HepG2 (cell line): ENCODE results near the gene PRKAB1. TPM values are rescaled to one million over a fixed set of nuclear protein-coding genes. Genes with fewer than 3 reads are reported as not detected.
A peak's percentile ranks its signal among the peaks of the same experiment; 100 is the strongest.

Experiments
- AGO2 ChIP-seq: fragments of 200-400 bp; formaldehyde crosslinking; optimal IDR thresholded peaks from 2 replicates; pipeline ENCODE3; 2017; ENCODE audit warnings: mild to moderate bottlenecking, low read depth, low read length, moderate library complexity
- ARNT ChIP-seq: fragments of 450-650 bp; IDR thresholded peaks from 2 replicates; pipeline ENCODE4 v1.6.1; 2017
- BORCS8-MEF2B ChIP-seq: sonication (generic); formaldehyde crosslinking; IDR thresholded peaks from 2 replicates; pipeline ENCODE4 v1.8.0; 2022; ENCODE audit warnings: mild to moderate bottlenecking, missing genetic modification reagents
- CAMTA2 ChIP-seq: sonication (generic); formaldehyde crosslinking; IDR thresholded peaks from 2 replicates; pipeline ENCODE4 v1.4.0; 2020; ENCODE audit warnings: mild to moderate bottlenecking, missing genetic modification reagents, borderline replicate concordance
- GATAD1 ChIP-seq: IDR thresholded peaks from 2 replicates; pipeline ENCODE4 v1.6.1; 2016; ENCODE audit warnings: missing genetic modification reagents, missing compliant biosample characterization
- HNRNPL ChIP-seq: fragments of 200-400 bp; formaldehyde crosslinking; IDR thresholded peaks from 2 replicates; pipeline ENCODE4 v1.6.1; 2017; ENCODE audit warnings: mild to moderate bottlenecking, low read depth, low read length
- KDM3A ChIP-seq: IDR thresholded peaks from 2 replicates; pipeline ENCODE4 v1.6.1; 2018; ENCODE audit warnings: low read depth, missing compliant biosample characterization
- MAFK ChIP-seq, 2 experiments: IDR thresholded peaks in 1 of 2; conservative IDR thresholded peaks in 1 of 2; 2 replicates each; pipeline ENCODE4 v1.6.1; 2011; ENCODE audit warnings: improper control_type of control experiment in 2 of 2, low read length in 2 of 2
- MXD1 ChIP-seq: sonication (generic); formaldehyde crosslinking; IDR thresholded peaks from 2 replicates; pipeline ENCODE4 v1.4.0; 2020; ENCODE audit warnings: mild to moderate bottlenecking, missing genetic modification reagents
- NCOA5 ChIP-seq: sonication (generic); formaldehyde crosslinking; IDR thresholded peaks from 2 replicates; pipeline ENCODE4 v1.4.0; 2020; ENCODE audit warnings: missing genetic modification reagents
- REPIN1 ChIP-seq: sonication (generic); formaldehyde crosslinking; IDR thresholded peaks from 2 replicates; pipeline ENCODE4 v1.8.0; 2022; ENCODE audit warnings: missing genetic modification reagents, low read depth, mild to moderate bottlenecking, borderline replicate concordance
- SAP130 ChIP-seq: IDR thresholded peaks from 2 replicates; pipeline ENCODE4 v1.6.1; 2016; ENCODE audit warnings: low read depth
- SIN3B ChIP-seq: fragments of 150-350 bp; IDR thresholded peaks from 2 replicates; pipeline ENCODE4 v1.6.1; 2014; ENCODE audit warnings: low read length
- SNAI1 ChIP-seq: sonication (generic); formaldehyde crosslinking; IDR thresholded peaks from 2 replicates; pipeline ENCODE4 v1.5.0; 2020; ENCODE audit warnings: mild to moderate bottlenecking, missing genetic modification reagents, borderline replicate concordance
- TCF7L2 ChIP-seq: IDR thresholded peaks from 2 replicates; pipeline ENCODE4 v1.6.1; 2011; ENCODE audit warnings: mild to moderate bottlenecking, low read depth, low read length, moderate library complexity
- TEF ChIP-seq: sonication (generic); formaldehyde crosslinking; IDR thresholded peaks from 2 replicates; pipeline ENCODE4 v1.5.0; 2020; ENCODE audit warnings: missing genetic modification reagents
- U2AF1 ChIP-seq: fragments of 200-400 bp; formaldehyde crosslinking; optimal IDR thresholded peaks from 2 replicates; pipeline ENCODE3; 2017; ENCODE audit warnings: mild to moderate bottlenecking, low read depth, low read length
- ZKSCAN8 ChIP-seq: IDR thresholded peaks from 2 replicates; pipeline ENCODE4 v1.6.1; 2016; ENCODE audit warnings: borderline replicate concordance, missing genetic modification reagents, missing compliant biosample characterization
- ZNF160 ChIP-seq: sonication (generic); formaldehyde crosslinking; IDR thresholded peaks from 2 replicates; pipeline ENCODE4 v1.8.0; 2022; ENCODE audit warnings: mild to moderate bottlenecking, inconsistent platforms, missing genetic modification reagents
- ZNF251 ChIP-seq: sonication (generic); formaldehyde crosslinking; IDR thresholded peaks from 2 replicates; pipeline ENCODE4 v1.9.0; 2021; ENCODE audit warnings: mild to moderate bottlenecking, missing genetic modification reagents
- ZNF557 ChIP-seq: sonication (generic); formaldehyde crosslinking; IDR thresholded peaks from 2 replicates; pipeline ENCODE4 v1.4.0; 2020; ENCODE audit warnings: missing genetic modification reagents
- ZNF569 ChIP-seq: sonication (generic); formaldehyde crosslinking; IDR thresholded peaks from 2 replicates; pipeline ENCODE4 v1.5.0; 2020; ENCODE audit warnings: mild to moderate bottlenecking, missing genetic modification reagents, moderate library complexity, borderline replicate concordance
- ZNF773 ChIP-seq: sonication (generic); formaldehyde crosslinking; IDR thresholded peaks from 2 replicates; pipeline ENCODE4 v1.4.0; 2020; ENCODE audit warnings: missing genetic modification reagents, borderline replicate concordance
- ZNF777 ChIP-seq: sonication (generic); formaldehyde crosslinking; IDR thresholded peaks from 2 replicates; pipeline ENCODE4 v1.4.0; 2020; ENCODE audit warnings: missing genetic modification reagents
- ZSCAN25 ChIP-seq: sonication (generic); formaldehyde crosslinking; IDR thresholded peaks from 2 replicates; pipeline ENCODE4 v1.8.0; 2022; ENCODE audit warnings: mild to moderate bottlenecking, missing genetic modification reagents
- polyA plus RNA-seq, 8 experiments: library from polyadenylated mRNA; depleted of rRNA in 3 of 8; stranded (reverse) in 7 of 8; unstranded in 1 of 8; fragments of >200 nt; fragmentation: Illumina TruSeq in 4 of 8; extraction: Trizol in 4 of 8; gene quantifications; 2 replicates each; pipeline versions ENCODE4 v1.2.1 to v1.2.3, GENCODE V29; 2011 to 2016; ENCODE audit warnings: low read depth in 4 of 8, missing spikeins in 1 of 8, mixed read lengths in 1 of 8; ENCODE audit not compliant: insufficient read depth in 1 of 8
- total RNA-seq, 5 experiments: library from RNA; depleted of rRNA; stranded (reverse); fragments of >200 nt; fragmentation: Illumina TruSeq; extraction: Trizol; gene quantifications; 2 replicates each; pipeline ENCODE4 v1.2.3, GENCODE V29; 2016; ENCODE audit warnings: low read depth in 1 of 5
- TF ChIP-seq, protein P1 (sequence below): sonication (generic); formaldehyde crosslinking; IDR thresholded peaks from 2 replicates; pipeline ENCODE4 v1.4.0; 2020; ENCODE audit warnings: missing genetic modification reagents
- TF ChIP-seq, protein P2 (sequence below): sonication (generic); formaldehyde crosslinking; IDR thresholded peaks from 2 replicates; pipeline ENCODE4 v1.8.1; 2023; ENCODE audit warnings: mild to moderate bottlenecking, missing genetic modification reagents, borderline replicate concordance
- TF ChIP-seq, protein P3 (sequence below): sonication (generic); formaldehyde crosslinking; IDR thresholded peaks from 2 replicates; pipeline ENCODE4 v1.9.0; 2021; ENCODE audit warnings: missing genetic modification reagents, mild to moderate bottlenecking, borderline replicate concordance

PRKAB1 gene
- total and polyA plus RNA-seq, 2 of the 13 experiments (the other 11 are each of a cell fraction or from before 2014, with no cell fraction given): 28.4 to 35.5 TPM

DNA sequence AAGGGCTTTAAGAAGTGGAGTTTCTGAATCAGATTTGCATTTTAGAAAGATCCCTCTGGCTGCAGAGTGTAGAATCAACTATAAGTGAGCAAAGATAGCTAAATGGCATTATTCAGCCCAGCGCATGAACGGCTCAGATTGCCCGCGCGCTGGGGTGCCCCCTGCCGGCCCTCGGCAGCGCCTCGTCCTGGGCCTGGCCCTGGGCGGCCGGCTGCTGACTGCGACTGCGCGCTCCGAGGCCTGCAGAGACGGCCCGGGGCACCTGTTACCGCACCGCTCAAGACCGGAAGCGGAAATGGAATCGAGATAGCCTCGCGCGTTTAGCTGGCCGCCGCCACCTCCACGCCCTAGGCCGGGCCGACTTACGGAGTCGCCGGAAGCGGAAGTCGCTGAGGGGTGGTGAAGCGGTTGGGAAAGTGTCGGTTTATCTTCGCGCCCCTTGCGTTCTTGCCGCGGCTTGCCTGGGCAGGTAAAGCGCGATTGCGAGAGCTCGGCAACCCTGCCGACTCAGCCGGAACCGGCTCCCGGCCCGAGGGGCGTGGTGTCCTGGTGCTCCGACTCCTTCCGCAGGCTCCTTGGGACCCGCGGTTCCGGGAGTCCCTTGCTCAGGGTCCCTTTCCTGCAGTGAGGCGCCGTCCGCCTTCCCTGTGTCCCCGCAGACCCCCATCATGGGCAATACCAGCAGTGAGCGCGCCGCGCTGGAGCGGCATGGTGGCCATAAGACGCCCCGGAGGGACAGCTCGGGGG, at the start of gene PRKAB1 (continued):
- TF ChIP-seq SIN3B (0 out of 2 replicates have a peak, but pooled peaks have one; percentile 32), HNRNPL (no peak), ZKSCAN8 (no peak; the same call in 1 of the 2 replicates), KDM3A (CRISPR knock-in tag) (peak; percentile 76; the same call in 1 of the 2 replicates), U2AF1 (peak; percentile 41), ZNF557 (no peak), ZSCAN25 (CRISPR knock-in tag) (no peak), ZNF160 (CRISPR knock-in tag) (0 out of 2 replicates have a peak, but pooled peaks have one; percentile 51), SAP130 (CRISPR knock-in tag) (peak; percentile 96), GATAD1 (CRISPR knock-in tag) (peak; percentile 90), REPIN1 (CRISPR knock-in tag) (peak; percentile 65; the same call in 1 of the 2 replicates), TEF (no peak; the same call in 1 of the 2 replicates), ZNF569 (CRISPR knock-in tag) (no peak), AGO2 (peak; percentile 87), ARNT (no peak), NCOA5 (CRISPR knock-in tag) (no peak), MAFK (conservative IDR thresholded peaks at IDR 0.05 in 1 of 2, IDR thresholded peaks at IDR 0.05 in 1 of 2; ENCODE audit: low read length in 2 of 2) (no peak; a peak in 1 of 4 replicates), TCF7L2 (no peak), SNAI1 (CRISPR knock-in tag) (peak; percentile 84), ZNF777 (no peak), MXD1 (peak; percentile 89), ZNF251 (CRISPR knock-in tag) (no peak), ZNF773 (CRISPR knock-in tag) (no peak), BORCS8-MEF2B (CRISPR knock-in tag) (no peak; the same call in 1 of the 2 replicates), CAMTA2 (CRISPR knock-in tag) (no peak)
- TF ChIP-seq, protein P1, sequence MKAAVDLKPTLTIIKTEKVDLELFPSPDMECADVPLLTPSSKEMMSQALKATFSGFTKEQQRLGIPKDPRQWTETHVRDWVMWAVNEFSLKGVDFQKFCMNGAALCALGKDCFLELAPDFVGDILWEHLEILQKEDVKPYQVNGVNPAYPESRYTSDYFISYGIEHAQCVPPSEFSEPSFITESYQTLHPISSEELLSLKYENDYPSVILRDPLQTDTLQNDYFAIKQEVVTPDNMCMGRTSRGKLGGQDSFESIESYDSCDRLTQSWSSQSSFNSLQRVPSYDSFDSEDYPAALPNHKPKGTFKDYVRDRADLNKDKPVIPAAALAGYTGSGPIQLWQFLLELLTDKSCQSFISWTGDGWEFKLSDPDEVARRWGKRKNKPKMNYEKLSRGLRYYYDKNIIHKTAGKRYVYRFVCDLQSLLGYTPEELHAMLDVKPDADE: no peak
- TF ChIP-seq, protein P2, sequence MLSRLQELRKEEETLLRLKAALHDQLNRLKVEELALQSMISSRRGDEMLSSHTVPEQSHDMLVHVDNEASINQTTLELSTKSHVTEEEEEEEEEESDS: peak; percentile 25; the same call in 1 of the 2 replicates
- TF ChIP-seq, protein P3, sequence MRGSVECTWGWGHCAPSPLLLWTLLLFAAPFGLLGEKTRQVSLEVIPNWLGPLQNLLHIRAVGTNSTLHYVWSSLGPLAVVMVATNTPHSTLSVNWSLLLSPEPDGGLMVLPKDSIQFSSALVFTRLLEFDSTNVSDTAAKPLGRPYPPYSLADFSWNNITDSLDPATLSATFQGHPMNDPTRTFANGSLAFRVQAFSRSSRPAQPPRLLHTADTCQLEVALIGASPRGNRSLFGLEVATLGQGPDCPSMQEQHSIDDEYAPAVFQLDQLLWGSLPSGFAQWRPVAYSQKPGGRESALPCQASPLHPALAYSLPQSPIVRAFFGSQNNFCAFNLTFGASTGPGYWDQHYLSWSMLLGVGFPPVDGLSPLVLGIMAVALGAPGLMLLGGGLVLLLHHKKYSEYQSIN (CRISPR knock-in tag): no peak
